CD4-positive, alpha-beta T cell treated with Interleukin-17A for 1 hour (primary cell): ENCODE measurements around the gene RPIA.

Source experiments
- DNase-seq: peaks from one replicate; pipeline ENCODE4 v3.0.0-alpha.2; 2020

The RPIA gene

GRCh38 chr2:88687384-88687783, 4.1 kb upstream of the RPIA start:
- DNase-seq, result no peak

GRCh38 chr2:88690591-88691338, 708 bp upstream of the RPIA start:
- DNase-seq, result peak; percentile 61

GRCh38 chr2:88692187-88692586, 714 bp downstream of the RPIA start:
- DNase-seq, result peak; percentile 19

GRCh38 chr2:88693911-88694414, 2.5 kb downstream of the RPIA start:
- no peak for DNase-seq

- no peak for DNase-seq
These were observed 5.1 kb downstream of the RPIA start for GRCh38 chr2:88696611-88697010.

GRCh38 chr2:88697370-88698026, 6.0 kb downstream of the RPIA start:
- peak; percentile 5 for DNase-seq

GRCh38 chr2:88698027-88698413, 6.5 kb downstream of the RPIA start:
- DNase-seq, result no peak

GRCh38 chr2:88698498-88699233, 7.2 kb downstream of the RPIA start:
- no peak for DNase-seq

- no peak for DNase-seq
These were observed 15.5 kb downstream of the RPIA start for GRCh38 chr2:88707003-88707402.

GRCh38 chr2:88709181-88709631, 17.7 kb downstream of the RPIA start:
- DNase-seq, result no peak

- DNase-seq, result no peak
These were observed 19.8 kb downstream of the RPIA start for GRCh38 chr2:88711289-88711688.

- DNase-seq, result no peak
These were observed 20.4 kb downstream of the RPIA start for GRCh38 chr2:88711897-88712296.

- DNase-seq, result no peak
These were observed 21.9 kb downstream of the RPIA start for GRCh38 chr2:88713408-88713807.

- no peak for DNase-seq
These were observed 23.2 kb downstream of the RPIA start for GRCh38 chr2:88714667-88715066.

GRCh38 chr2:88720399-88720798, 28.9 kb downstream of the RPIA start:
- DNase-seq, result no peak

GRCh38 chr2:88721268-88721667, 29.8 kb downstream of the RPIA start:
- no peak for DNase-seq

- DNase-seq, result no peak
These were observed 33.3 kb downstream of the RPIA start for GRCh38 chr2:88724643-88725332.

GRCh38 chr2:88729061-88729745, 37.7 kb downstream of the RPIA start:
- no peak for DNase-seq

- DNase-seq, result no peak
These were observed 41.9 kb downstream of the RPIA start for GRCh38 chr2:88733155-88733902.

GRCh38 chr2:88735133-88735532, 43.7 kb downstream of the RPIA start:
- DNase-seq, result no peak

- no peak for DNase-seq
These were observed 44.4 kb downstream of the RPIA start for GRCh38 chr2:88735853-88736252.

- DNase-seq, result no peak
These were observed 45.0 kb downstream of the RPIA start for GRCh38 chr2:88736437-88736836.
